AG04449 (cell line): ENCODE data around the gene IFT122.

Source experiments
- CTCF ChIA-PET: fragments of 350-600 bp; formaldehyde crosslinking; extraction: SDS; loops from one replicate; lab custom pipeline; 2021; ENCODE audit warnings: antibody characterized with exemption; lab: Yijun Ruan, JAX
- POLR2A ChIA-PET: fragments of 400-600, 350-600 bp; formaldehyde crosslinking; extraction: SDS; loops from one replicate; lab custom pipeline; 2020; ENCODE audit warnings: antibody characterized with exemption, inconsistent platforms; lab: Yijun Ruan, JAX
- DNase-seq: peaks from one replicate; pipeline ENCODE4 v3.0.0-alpha.2; 2010; ENCODE audit warnings: low read depth, low spot score
- H3K4me3 ChIP-seq: 2 replicates; pipeline ENCODE4 v1.5.1; 2011; ENCODE audit warnings: low read depth, mild to moderate bottlenecking, control low read depth, low read length
- TF ChIP-seq, protein P1 (sequence below): IDR thresholded peaks from one replicate; pipeline ENCODE4 v1.5.1; 2011; ENCODE audit warnings: mild to moderate bottlenecking, moderate library complexity, low read length, control low read depth, inconsistent platforms; ENCODE audit not compliant: insufficient read depth; ENCODE audit errors: missing control alignments

Gene IFT122

DNA sequence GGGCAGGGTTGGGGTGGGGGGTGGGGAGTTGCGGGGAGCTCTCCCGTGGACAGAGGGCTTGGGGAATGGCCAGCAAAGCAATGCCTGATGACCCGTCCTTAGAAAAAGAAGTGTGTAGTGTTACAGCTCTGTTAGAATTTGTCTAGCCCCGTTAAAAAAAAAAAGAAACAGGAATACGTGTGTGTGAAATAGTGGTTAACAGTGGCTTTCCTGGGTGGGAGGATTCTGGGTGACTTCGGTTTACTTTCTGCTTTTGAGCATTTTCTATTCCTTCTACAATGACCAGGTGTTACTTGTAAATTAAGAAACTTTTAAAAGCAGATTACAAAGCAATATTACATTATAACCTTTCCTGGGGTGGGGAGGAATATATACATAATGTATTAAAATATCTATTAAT, 127.9 kb downstream of the IFT122 start:
- POLR2A ChIA-PET, result no interaction called here
- no peak for DNase-seq
- TF ChIP-seq, protein P1, sequence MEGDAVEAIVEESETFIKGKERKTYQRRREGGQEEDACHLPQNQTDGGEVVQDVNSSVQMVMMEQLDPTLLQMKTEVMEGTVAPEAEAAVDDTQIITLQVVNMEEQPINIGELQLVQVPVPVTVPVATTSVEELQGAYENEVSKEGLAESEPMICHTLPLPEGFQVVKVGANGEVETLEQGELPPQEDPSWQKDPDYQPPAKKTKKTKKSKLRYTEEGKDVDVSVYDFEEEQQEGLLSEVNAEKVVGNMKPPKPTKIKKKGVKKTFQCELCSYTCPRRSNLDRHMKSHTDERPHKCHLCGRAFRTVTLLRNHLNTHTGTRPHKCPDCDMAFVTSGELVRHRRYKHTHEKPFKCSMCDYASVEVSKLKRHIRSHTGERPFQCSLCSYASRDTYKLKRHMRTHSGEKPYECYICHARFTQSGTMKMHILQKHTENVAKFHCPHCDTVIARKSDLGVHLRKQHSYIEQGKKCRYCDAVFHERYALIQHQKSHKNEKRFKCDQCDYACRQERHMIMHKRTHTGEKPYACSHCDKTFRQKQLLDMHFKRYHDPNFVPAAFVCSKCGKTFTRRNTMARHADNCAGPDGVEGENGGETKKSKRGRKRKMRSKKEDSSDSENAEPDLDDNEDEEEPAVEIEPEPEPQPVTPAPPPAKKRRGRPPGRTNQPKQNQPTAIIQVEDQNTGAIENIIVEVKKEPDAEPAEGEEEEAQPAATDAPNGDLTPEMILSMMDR, result no peak
- CTCF ChIA-PET, result no interaction called here
- no peak overlapping the region for H3K4me3 ChIP-seq

DNA sequence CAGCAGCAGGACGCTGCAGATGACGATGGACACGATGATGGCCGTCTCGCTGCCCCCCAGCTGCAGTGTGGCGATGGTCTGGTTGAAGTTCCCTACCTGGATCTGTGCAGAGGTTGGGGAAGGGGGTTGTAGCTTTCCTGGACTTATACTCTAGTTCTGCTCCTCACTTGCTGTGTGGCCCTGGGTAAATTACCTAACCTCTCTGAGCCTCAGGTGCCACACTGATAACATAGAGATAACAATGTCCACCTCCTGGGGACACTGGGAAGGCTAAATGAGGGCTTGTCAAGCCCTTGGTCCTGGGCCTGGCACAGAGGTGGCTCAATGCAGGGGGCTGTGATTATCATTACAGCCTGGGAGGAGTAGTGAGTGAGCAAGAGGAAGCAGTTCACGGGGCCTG, 129.8 kb downstream of the IFT122 start:
- TF ChIP-seq, protein P1, result no peak
- POLR2A ChIA-PET, result no interaction called here
- CTCF ChIA-PET, result interaction anchor here (0.9 kb wide), 1 partner anchor 9 kb away, joined by 4 read pairs; no protein-coding TSS in a partner anchor

More for the DNA sequence above, 129.8 kb downstream of the IFT122 start:
- DNase-seq, result no peak
- H3K4me3 ChIP-seq, result no peak overlapping the region
